Measurements from ENCODE around the gene SHANK2.

Gene SHANK2

GRCh38 chr11:71209181-71209580 is 43.2 kb downstream of the SHANK2 start:
- TF ChIP-seq, protein P1, sequence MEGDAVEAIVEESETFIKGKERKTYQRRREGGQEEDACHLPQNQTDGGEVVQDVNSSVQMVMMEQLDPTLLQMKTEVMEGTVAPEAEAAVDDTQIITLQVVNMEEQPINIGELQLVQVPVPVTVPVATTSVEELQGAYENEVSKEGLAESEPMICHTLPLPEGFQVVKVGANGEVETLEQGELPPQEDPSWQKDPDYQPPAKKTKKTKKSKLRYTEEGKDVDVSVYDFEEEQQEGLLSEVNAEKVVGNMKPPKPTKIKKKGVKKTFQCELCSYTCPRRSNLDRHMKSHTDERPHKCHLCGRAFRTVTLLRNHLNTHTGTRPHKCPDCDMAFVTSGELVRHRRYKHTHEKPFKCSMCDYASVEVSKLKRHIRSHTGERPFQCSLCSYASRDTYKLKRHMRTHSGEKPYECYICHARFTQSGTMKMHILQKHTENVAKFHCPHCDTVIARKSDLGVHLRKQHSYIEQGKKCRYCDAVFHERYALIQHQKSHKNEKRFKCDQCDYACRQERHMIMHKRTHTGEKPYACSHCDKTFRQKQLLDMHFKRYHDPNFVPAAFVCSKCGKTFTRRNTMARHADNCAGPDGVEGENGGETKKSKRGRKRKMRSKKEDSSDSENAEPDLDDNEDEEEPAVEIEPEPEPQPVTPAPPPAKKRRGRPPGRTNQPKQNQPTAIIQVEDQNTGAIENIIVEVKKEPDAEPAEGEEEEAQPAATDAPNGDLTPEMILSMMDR (IDR thresholded peaks at IDR 0.05), result no peak

- TF ChIP-seq, protein P1 (IDR thresholded peaks at IDR 0.05), result no peak
Measured at GRCh38 chr11:71208011-71208774, 44.2 kb downstream of the SHANK2 start.

DNA sequence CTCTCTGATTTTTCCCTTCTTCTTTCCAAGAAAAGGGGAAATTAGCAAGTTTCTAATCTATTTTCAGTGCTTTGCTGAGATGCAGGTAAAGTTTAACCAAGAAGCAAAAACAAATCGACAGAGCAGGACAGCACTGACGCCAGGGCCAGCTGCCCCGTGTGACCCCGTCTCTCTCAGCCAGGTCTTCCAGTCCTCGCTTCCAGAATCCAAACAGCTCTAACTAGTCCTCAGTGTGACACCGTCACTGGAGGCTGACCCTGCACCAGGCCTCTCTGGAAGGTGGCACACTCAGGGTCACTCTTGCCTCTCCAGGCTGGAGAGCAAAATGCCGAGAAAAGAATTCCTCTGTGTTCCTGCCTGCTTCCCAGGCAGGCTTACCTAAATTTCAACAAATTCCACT is 44.8 kb downstream of the SHANK2 start:
- TF ChIP-seq, protein P1 (IDR thresholded peaks at IDR 0.05), result no peak

GRCh38 chr11:71206186-71206585 is 46.2 kb downstream of the SHANK2 start:
- TF ChIP-seq, protein P1 (IDR thresholded peaks at IDR 0.05), result no peak

DNA sequence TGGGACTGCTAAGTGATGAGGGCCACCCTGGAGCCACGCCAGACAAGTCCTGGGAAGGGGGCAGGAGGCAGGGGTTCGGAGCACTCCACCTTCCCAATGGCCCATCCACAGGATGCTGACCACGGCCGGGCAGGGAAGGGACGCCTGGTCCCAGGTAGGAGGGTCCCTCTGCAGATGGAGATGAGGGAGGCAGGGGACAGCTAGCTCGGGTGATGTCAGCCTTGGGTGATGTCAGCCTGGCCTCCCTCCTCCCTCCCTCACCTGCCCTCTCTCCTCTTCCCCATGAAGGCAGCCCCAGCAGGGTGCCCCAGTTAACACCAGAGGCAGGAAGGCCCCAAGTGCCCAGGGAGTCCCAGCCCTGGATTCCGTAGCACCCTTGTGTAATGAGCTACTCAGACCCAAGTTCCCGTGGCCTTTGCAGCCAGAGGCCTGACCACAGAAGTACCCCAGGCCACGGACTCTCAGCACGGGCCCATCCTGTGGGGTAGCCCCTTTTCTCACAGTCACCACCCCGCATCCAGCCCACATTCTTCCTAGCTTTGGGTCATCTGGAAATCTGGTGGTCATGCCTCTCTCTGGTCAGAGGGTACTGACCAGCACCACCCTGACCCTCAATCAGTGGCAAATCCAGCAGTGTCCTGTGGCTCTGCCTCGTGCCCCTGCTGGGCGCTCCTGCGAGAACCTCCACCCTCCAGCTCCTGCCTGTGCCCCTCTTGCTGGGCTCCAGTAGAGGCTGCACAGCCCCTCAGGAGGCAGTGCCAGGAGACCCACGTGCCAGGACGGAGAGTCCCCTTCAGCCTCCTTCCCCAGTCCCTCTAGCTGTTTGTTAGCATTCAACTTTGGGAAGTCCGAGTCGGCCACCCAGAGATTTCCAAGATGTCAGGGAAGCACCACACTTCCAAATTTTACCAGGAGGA is 47.4 kb downstream of the SHANK2 start:
- TF ChIP-seq, protein P1 (IDR thresholded peaks at IDR 0.05), result no peak

DNA sequence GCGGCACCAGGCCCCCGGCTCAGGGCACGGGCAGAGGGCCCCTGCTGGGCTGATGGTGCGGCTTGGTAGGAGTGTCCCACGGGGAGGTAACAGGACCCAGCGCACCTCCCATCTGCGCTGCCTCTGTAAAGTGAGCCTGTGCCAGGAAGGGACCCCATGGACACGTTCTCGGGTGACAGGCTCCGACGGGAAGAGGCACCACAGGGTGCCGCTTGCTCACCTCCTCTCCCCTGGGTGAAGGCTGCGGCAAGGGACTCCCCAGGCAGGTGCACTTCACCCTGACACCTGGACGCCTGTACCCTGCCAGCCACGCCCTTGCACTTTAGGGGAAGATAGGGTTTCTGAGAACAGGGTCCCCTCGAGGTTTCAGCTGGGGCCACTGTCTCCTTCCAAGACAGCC is 48.1 kb downstream of the SHANK2 start:
- TF ChIP-seq, protein P1 (IDR thresholded peaks at IDR 0.05), result no peak

DNA sequence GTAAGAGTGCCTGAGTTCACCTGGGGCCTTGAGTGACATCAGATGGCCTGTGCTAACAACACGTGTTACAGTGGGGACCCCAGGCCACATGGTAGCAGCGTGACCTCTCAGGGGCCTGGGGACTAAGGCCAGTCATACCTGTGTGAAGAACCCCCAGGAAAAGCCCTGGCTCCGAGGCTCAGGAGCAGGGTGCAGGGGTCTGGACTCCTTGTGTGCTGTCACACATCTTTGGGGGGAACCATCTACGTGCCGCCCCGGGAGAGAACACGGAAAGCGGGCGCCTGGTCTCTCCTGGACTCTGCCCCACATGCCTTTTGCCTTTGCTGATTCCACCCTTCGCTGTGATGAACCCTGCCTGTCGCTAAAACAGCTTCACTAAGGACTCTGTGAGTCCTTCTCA is 48.7 kb downstream of the SHANK2 start:
- TF ChIP-seq, protein P1 (IDR thresholded peaks at IDR 0.05), result no peak
